Subcutaneous abdominal adipose tissue (tissue), 5 donors: ENCODE data around the gene MRC1.

Source experiments
- H3K27ac ChIP-seq: one replicate; pipeline ENCODE4 v1.7.0; 2013; ENCODE audit warnings: low read depth, mild to moderate bottlenecking, inconsistent platforms, low read length, moderate library complexity
- H3K27me3 ChIP-seq, 5 donors: one replicate each; pipeline ENCODE4 v1.7.0; 2013; ENCODE audit warnings: low read length in 5 of 5, inconsistent platforms in 1 of 5; ENCODE audit not compliant: control insufficient read depth in 5 of 5, insufficient read depth in 4 of 5
- H3K36me3 ChIP-seq, 5 donors: one replicate each; pipeline ENCODE4 v1.7.0; 2013; ENCODE audit warnings: low read length in 5 of 5; ENCODE audit not compliant: control insufficient read depth in 5 of 5, insufficient read depth in 5 of 5
- H3K4me1 ChIP-seq, 5 donors: one replicate each; pipeline ENCODE4 v1.7.0; 2013; ENCODE audit warnings: low read length in 5 of 5, mild to moderate bottlenecking in 3 of 5, moderate library complexity in 1 of 5; ENCODE audit not compliant: control insufficient read depth in 5 of 5, insufficient read depth in 5 of 5
- H3K4me3 ChIP-seq, 5 donors: one replicate each; pipeline ENCODE4 v1.7.0; 2013; ENCODE audit warnings: low read length in 5 of 5, low read depth in 1 of 5
- H3K9ac ChIP-seq, 5 donors: one replicate each; pipeline ENCODE4 v1.7.0; 2013; ENCODE audit warnings: low read length in 5 of 5, mild to moderate bottlenecking in 4 of 5, moderate library complexity in 3 of 5
- H3K9me3 ChIP-seq, 5 donors: one replicate each; pipeline ENCODE4 v1.7.0; 2013; ENCODE audit warnings: low read length in 5 of 5; ENCODE audit not compliant: control insufficient read depth in 5 of 5
- donor health status: healthy.
- donor health status: healthy.
- donor health status: healthy.
- donor health status: healthy.
- donor health status: healthy.

Gene MRC1

DNA sequence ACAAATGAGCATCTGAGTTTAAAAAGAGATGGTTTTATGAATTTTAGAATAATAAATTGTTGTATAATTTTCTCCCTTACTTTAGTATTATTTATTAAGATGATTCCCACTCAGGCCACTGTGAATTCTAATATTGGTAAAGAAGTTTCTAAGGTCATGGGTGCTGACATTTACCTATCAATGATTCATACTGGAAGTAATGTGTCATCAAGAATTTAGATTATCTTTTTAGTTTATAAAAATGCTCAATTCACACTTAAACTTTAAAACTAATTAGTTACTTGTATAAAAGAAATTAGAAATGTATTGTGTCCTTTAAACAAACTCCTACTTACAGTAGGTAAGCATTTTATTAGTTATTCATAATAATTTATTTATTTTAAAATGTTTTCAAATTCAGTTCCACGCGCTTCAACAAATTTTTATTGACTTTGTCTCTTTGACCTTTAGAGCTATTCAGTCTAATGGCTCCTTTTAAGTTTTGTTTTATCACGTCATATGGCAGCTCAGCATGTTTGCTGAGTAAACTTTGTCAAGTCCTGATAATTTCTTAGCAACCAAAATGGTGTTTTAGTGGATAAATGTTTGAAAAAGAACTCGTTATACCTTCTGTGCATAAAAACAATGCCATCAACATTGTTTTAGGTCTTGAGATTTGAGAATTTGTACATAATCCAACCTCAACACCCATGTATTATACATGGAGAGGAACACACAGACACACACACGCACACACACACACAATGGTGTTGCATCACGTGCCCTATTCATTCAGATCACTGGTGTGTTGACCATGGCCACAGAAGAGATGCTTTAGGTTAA, 15.1 kb upstream of the MRC1 start:
- H3K4me1 ChIP-seq, result no peaks in the 10 kb centered on the region
- no peaks in the 10 kb centered on the region for H3K27me3 ChIP-seq
- no peak overlapping the region for H3K9ac ChIP-seq
- H3K9me3 ChIP-seq, result no peaks in the 10 kb centered on the region
- no peaks in the 10 kb centered on the region for H3K36me3 ChIP-seq
- no peak overlapping the region for H3K27ac ChIP-seq
- H3K4me3 ChIP-seq, result no peak overlapping the region

DNA sequence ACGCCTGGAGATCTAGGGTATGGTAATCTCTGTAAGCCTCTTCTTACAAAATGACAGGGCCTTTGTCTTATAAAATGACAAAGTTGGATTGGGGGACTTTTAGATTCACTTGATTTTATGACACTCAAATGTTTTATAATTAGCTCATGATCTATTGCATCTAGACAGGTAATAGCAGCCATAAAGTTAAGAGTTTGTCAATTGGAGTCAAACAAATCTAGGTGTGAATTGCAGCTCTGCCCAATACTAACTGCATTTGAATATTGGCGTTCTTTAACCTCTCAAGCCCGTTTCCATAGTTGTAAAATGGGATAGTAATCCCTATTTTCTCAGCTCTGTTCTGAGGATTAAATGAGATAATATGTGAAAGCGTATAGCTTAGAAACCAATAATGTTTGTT, 14.1 kb upstream of the MRC1 start:
- no peak overlapping the region for H3K4me3 ChIP-seq
- H3K9me3 ChIP-seq, result no peaks in the 10 kb centered on the region

GRCh38 chr10:17795813-17796594, 13.1 kb upstream of the MRC1 start:
- Histone ChIP-seq H3K9ac (no peak overlapping the region), H3K27me3 (no peaks in the 10 kb centered on the region), H3K4me1 (no peaks in the 10 kb centered on the region), H3K27ac (no peak overlapping the region), H3K9me3 (no peaks in the 10 kb centered on the region), H3K36me3 (no peaks in the 10 kb centered on the region), H3K4me3 (no peak overlapping the region)

More for the DNA sequence above, 14.1 kb upstream of the MRC1 start:
- Histone ChIP-seq H3K36me3 (no peaks in the 10 kb centered on the region), H3K27me3 (no peaks in the 10 kb centered on the region), H3K9ac (no peak overlapping the region), H3K4me1 (no peaks in the 10 kb centered on the region), H3K27ac (no peak overlapping the region)

- H3K9ac ChIP-seq, result no peak overlapping the region
- no peaks in the 10 kb centered on the region for H3K27me3 ChIP-seq
- peaks cover 0 to 12% (median 0%) of the 10 kb centered on the region in 5 donors for H3K4me1 ChIP-seq
- H3K9me3 ChIP-seq, result peaks cover 0 to 2% (median 0%) of the 10 kb centered on the region in 5 donors
- H3K27ac ChIP-seq, result no peak overlapping the region
- no peak overlapping the region for H3K4me3 ChIP-seq
- H3K36me3 ChIP-seq, result no peaks in the 10 kb centered on the region
These were observed 7.6 kb upstream of the MRC1 start for GRCh38 chr10:17801507-17801906.

DNA sequence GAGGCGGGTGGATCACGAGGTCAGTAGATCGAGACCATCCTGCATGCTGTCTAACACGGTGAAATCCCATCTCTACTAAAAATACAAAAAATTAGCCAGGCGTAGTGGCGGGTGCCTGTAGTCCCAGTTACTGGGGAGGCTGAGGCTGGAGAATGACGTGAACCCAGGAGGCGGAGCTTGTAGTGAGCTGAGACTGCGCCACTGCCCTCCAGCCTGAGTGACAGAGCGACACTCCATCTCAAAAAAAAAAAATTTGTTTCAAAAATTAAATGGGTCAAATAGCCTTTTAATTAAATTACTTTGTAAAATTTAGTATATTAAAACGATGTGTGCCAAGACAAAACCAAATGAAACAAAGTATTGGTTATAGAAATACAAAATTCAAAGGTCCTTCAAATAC, 6.8 kb upstream of the MRC1 start:
- H3K36me3 ChIP-seq, result no peaks in the 10 kb centered on the region
- H3K9ac ChIP-seq, result no peak overlapping the region
- peaks cover 0 to 14% (median 0%) of the 10 kb centered on the region in 5 donors for H3K4me1 ChIP-seq
- peaks cover 0 to 2% (median 0%) of the 10 kb centered on the region in 5 donors for H3K9me3 ChIP-seq
- no peak overlapping the region for H3K4me3 ChIP-seq
- H3K27ac ChIP-seq, result no peak overlapping the region
- H3K27me3 ChIP-seq, result no peaks in the 10 kb centered on the region

- H3K27me3 ChIP-seq, result no peaks in the 10 kb centered on the region
- no peak overlapping the region for H3K27ac ChIP-seq
These were observed 6.2 kb upstream of the MRC1 start for GRCh38 chr10:17802976-17803375.

GRCh38 chr10:17805330-17805729, 3.8 kb upstream of the MRC1 start:
- peaks cover 0 to 20% (median 0%) of the 10 kb centered on the region in 5 donors for H3K4me1 ChIP-seq
- no peaks in the 10 kb centered on the region for H3K36me3 ChIP-seq
- H3K27ac ChIP-seq, result no peak overlapping the region
- H3K9me3 ChIP-seq, result peaks cover 0 to 2% (median 0%) of the 10 kb centered on the region in 5 donors
- H3K9ac ChIP-seq, result no peak overlapping the region
- peaks cover 0 to 3% (median 0%) of the 10 kb centered on the region in 5 donors for H3K27me3 ChIP-seq
- no peak overlapping the region for H3K4me3 ChIP-seq

More at GRCh38 chr10:17802976-17803375, 6.2 kb upstream of the MRC1 start:
- H3K4me3 ChIP-seq, result no peak overlapping the region
- H3K36me3 ChIP-seq, result no peaks in the 10 kb centered on the region
- no peak overlapping the region for H3K9ac ChIP-seq
- peaks cover 0 to 2% (median 0%) of the 10 kb centered on the region in 5 donors for H3K9me3 ChIP-seq
- H3K4me1 ChIP-seq, result peaks cover 0 to 14% (median 0%) of the 10 kb centered on the region in 5 donors

GRCh38 chr10:17805921-17806577, 3.1 kb upstream of the MRC1 start:
- Histone ChIP-seq H3K36me3 (no peaks in the 10 kb centered on the region), H3K27me3 (peaks cover 0 to 3% (median 0%) of the 10 kb centered on the region in 5 donors), H3K4me3 (no peak overlapping the region), H3K27ac (no peak overlapping the region), H3K4me1 (peaks cover 0 to 20% (median 0%) of the 10 kb centered on the region in 5 donors), H3K9me3 (peaks cover 0 to 2% (median 0%) of the 10 kb centered on the region in 5 donors), H3K9ac (no peak overlapping the region)

DNA sequence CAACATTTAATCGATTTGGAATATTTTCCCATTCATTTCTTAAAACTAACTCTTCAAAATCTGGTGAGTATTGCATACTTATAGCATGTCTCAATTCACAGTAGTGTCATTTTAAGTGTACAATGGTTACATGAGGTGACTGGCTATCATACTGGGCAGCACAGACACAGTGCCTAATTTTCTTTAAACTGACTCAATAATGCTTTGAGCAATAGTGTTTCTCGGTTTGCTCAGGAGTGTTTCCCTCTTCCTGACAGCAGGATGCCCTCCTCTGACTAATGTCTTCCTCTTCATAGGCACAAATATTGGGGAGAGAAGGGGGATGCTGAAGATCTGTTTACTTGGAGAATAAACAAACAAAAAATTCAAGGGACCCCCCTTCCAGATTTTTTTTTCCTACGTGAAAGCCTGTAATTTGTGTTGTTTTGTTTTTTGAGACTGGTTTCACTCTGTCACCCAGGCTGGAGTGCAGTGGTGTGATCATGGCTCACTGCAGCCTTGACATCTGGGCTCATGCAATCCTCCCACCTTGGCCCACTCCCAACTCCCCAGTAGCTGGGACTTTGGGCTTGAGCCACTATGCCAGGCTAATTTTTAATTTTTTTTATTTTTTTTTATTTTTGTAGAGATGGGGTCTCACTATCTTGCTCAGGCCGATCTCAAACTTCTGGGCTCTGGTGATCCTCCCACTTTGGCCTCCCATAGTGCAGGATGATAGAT, 2.2 kb downstream of the MRC1 start:
- peaks cover 0 to 3% (median 0%) of the 10 kb centered on the region in 5 donors for H3K27me3 ChIP-seq
- H3K9me3 ChIP-seq, result no peaks in the 10 kb centered on the region
- peak overlapping the region in 1 of 5 donors; percentile 23 for H3K9ac ChIP-seq
- H3K4me1 ChIP-seq, result peaks cover 0 to 10% (median 0%) of the 10 kb centered on the region in 5 donors
- no peak overlapping the region for H3K27ac ChIP-seq
- H3K4me3 ChIP-seq, result peak overlapping the region in 4 of 5 donors; percentile 48 to 64 (median 56)
- H3K36me3 ChIP-seq, result no peaks in the 10 kb centered on the region
